ENCODE data around the gene KRTAP4-4.

DNA sequence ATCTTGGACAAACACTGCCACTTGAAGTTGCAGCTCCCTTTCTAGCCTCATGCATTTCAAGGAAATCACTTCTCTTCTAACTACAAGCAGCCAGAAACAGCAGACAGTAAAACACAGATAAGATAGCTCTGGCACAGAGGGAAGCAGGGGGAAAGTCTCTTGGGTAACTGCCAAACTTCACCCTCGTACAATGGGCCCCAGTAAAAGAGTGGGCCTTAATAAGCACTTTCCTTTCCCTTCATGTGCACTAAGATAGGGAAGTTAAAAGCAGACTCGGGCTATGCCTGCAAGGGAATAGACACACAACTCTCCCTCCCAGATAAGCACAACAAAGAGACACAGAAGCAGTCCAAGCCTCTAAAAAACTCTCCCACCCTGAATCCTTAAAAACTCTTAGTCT, 6.7 kb downstream of the KRTAP4-4 start:
- no peak for TF ChIP-seq YY1 (IDR thresholded peaks at IDR 0.05; ENCODE audit: insufficient read depth, insufficient read length)
- no peak for TF ChIP-seq SUZ12 (IDR thresholded peaks at IDR 0.05; ENCODE audit: extremely low read depth, insufficient read depth, insufficient read length)
- no peak for TF ChIP-seq ZNF274 (IDR thresholded peaks at IDR 0.05; ENCODE audit: low read depth, low read length)

All from NT2/D1 (cell line).